Ovary (tissue), 3 donors: ENCODE data around the gene ADGRG2.

Source experiments
- CTCF ChIP-seq, 3 donors: fragments of 450-650 bp in 2 of 3; fragments of 200-600 bp in 1 of 3; IDR thresholded peaks; one replicate each; pipeline versions ENCODE4 v1.5.1 to v1.8.0; 2016 to 2022; ENCODE audit warnings: antibody characterized with exemption in 3 of 3, mild to moderate bottlenecking in 1 of 3
- EP300 ChIP-seq: sonication (generic); formaldehyde crosslinking; IDR thresholded peaks from one replicate; pipeline ENCODE4 v1.6.1; 2017; ENCODE audit warnings: antibody characterized with exemption
- POLR2A ChIP-seq: fragments of 450-650 bp; IDR thresholded peaks from one replicate; pipeline ENCODE4 v1.6.1; 2017; ENCODE audit warnings: antibody characterized with exemption, mild to moderate bottlenecking, moderate library complexity
- donor health status: DM: no; HTN: no; CAD: no.

- TF ChIP-seq EP300, result no peak
- no peak for TF ChIP-seq CTCF (IDR thresholded peaks at IDR 0.05)
- no peak for TF ChIP-seq POLR2A
These were observed 114.4 kb downstream of the ADGRG2 start for GRCh38 chrX:19007868-19008267.
